HuH-7.5 (cell line): Measurements from ENCODE around the gene TSPAN16.

Experiments used
- DNase-seq: peaks from one replicate; pipeline ENCODE4 v3.0.0; 2011; ENCODE audit warnings: low spot score

The TSPAN16 gene, protein sequence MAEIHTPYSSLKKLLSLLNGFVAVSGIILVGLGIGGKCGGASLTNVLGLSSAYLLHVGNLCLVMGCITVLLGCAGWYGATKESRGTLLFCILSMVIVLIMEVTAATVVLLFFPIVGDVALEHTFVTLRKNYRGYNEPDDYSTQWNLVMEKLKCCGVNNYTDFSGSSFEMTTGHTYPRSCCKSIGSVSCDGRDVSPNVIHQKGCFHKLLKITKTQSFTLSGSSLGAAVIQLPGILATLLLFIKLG

GRCh38 chr19:11295665-11296245 lies at the start of gene TSPAN16:
Gene TSPAN16 (plus strand): TSS chr19:11296160. CDS start chr19:11296298, 138 bp downstream.
- DNase-seq = no peak

DNA sequence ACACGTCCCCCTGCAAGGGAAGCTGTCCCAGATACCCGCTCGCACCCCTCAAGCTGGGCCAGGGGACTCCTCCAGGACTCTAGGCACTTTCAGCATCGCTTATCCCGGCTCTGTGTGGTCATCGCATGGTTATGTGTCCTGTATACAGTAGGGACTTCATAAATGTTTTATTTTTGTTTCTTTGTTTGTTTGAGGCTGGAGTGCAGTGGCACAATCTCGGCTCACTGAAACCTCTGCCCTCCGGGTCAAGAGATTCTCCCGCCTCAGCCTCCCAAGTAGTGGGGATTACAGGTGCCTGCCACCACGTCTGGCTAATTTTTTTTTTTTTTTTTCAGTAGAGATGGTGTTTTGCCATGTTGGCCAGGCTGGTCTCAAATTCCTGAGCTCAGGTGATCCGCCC lies 49.0 kb upstream of the TSPAN16 start:
- no peak for DNase-seq

- DNase-seq = no peak
Measured at GRCh38 chr19:11247391-11247790, 48.6 kb upstream of the TSPAN16 start.

DNA sequence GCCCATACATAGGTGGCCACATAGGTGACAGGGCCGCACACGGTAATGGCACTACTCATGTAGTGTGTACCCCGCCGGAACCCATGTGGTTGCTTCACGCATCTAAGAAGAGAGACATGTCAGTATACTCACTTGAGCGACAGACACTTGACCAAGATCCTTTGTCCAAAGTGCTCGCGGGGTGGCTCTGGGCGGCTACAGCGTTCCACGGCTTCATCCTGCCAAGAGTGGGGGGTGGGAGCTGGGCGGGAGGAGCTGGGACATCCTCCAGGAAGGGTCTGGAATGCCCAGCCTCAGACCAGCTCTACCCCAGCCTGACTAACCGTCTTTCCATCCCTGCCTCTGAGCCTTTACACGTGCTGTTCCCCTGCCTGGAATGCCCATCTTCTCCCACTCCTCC lies 48.0 kb upstream of the TSPAN16 start:
- no peak for DNase-seq

- no peak for DNase-seq
Measured at GRCh38 chr19:11248852-11249251, 47.1 kb upstream of the TSPAN16 start.

GRCh38 chr19:11251217-11251616 lies 44.7 kb upstream of the TSPAN16 start:
- DNase-seq = no peak

- no peak for DNase-seq
Measured at GRCh38 chr19:11251650-11252314, 44.2 kb upstream of the TSPAN16 start.

DNA sequence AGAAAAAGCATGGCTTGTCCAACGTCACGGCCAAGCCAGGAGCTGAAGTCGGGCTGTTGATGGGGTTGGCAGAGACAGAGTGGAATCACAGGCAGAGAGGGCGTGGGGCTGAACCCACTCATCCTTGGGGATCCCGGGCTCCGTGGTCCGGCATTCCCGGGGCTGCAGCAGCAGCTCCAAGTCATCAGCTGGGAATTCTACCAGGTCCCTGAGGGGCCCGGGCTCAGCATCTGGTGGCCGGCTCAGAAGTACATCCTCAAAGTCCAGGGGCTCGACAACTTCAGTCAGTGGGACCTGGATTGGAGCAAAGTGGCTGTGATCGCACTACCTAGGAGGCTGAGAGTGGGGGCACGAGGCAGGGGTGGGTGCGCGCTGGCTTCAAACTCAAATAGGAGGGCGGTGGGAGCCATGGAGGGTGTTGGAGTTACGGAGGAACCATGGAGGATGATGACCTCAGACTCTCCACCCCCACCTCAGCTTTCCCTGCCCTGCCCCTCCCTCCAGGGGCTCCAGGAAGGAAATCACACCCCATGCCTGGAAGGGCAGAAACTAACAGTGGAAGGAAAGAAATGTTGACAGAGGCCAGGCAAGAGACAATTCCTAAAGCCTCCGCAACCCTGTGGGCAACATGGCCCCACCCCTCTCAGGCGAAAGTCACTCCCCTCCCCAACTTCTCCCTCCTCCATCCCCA lies 43.1 kb upstream of the TSPAN16 start:
- DNase-seq = no peak

- DNase-seq = no peak
Measured at GRCh38 chr19:11254666-11255065, 41.3 kb upstream of the TSPAN16 start.

DNA sequence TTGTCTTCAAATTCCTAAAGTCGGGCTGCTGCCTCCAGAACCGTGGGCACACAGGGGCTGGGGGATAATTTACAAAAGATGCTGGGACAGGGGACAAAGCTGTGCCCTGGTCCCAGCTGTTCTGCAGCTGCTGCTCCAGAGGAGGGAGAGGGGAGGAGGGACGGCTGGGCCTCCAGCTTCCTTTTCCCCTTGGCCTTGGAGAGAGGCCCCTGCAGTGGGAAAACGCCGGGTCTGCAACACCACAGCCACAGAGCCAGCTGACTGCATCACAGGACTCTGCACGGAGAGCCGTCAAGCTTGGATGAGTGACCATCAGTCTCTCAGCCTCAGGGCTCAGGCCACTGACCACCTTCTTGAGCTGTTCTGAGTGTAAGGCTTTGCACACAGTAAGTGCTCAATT lies 39.8 kb upstream of the TSPAN16 start:
- no peak for DNase-seq

DNA sequence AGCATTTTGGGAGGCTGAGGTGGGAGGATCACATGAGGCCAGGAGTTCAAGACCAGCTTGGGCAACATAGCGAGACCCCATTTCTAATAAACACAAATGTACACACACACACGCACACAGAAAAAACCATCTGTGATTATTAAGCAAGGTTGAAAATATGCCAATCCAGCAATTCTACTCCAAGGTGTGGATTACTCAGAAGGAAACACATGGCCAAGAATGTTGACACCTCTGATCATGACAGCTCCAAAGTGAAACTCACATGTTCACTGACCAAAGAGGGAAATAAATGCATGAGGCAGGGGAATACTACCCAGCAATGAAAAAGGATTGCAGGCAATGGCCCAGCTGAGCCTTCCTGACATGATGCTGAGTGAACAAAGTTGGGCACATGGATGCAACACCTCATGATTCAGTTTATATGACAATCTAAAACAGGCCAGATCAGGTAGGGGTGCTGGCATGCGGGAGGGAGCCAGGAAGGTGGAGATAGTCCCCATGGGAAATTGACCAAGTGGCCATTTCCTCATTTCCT lies 38.0 kb upstream of the TSPAN16 start:
- no peak for DNase-seq

GRCh38 chr19:11260996-11261395 lies 35.0 kb upstream of the TSPAN16 start:
- no peak for DNase-seq

DNA sequence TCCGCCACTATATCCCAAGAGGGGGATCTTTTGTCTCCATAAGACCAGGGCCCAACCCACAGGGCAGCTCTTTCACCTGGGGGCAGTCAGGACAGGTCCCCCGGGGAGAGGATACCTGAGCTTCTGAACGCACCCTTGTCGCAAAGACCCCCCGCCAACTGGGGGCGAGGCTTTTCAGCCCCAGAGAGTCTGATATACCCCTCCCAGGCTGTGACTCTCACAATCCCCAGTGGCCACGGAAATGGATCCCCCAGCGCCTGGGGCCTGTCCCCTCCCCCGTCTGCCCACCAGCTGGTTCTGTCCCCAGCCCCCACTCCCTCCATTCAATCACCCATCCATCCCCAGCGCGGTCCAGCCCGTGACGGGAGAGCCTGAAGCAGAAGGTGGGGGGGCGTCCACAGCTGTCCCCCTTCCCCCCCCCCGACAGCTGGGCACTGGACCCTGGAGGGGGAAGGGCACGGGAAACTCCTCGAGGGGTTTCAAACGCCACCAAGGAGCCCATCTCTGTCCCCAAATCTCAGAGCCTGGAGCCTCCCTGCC lies 34.5 kb upstream of the TSPAN16 start:
- no peak for DNase-seq

DNA sequence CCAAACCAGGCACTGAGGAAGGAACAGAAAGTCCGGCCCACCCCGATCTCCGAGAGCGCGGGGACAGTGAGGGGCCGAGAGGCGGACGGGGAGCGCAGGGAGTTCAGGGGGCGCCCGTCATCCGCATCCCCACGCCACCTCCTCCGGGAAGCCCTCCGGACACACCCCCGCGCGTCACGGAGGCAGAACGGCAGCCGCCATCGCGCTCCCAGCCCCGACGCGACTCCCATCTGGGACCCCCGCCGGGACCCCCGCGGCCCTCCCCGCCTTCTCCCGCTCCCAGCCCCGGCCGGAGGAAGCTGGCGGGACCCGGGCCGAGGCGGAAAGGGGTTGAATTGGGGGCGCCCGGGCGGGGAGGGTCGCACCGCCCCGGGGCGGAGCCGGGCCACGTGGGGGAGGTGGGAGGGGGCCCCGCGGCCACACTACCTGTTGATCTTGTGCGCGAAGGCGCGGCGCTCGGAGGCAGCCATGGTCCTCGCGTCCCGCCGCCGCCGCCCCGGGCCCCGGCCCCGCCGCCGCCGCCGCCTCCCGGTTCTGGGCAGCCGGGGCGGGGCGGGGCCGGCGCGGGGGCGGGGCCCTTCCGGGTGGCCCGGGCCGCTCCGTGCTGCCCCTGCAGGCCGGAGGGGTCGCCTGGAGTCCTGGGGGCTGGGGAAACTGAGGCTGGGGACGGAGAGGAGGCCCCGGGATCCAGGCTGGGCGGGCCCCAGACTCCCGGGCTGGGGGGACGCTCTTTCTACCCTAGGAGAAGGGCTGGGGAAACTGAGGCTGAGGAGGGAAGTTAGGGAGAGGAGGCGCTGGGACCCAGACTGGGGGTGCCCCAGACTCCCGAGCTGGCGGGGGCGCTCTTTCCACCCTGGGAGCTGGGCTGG lies 33.8 kb upstream of the TSPAN16 start, which contains the start of gene DOCK6:
Gene DOCK6 (minus strand): TSS at position 554 of the 869 bp plus-strand sequence. CDS start 84 bp downstream, at position 470.
- peak; percentile 61 for DNase-seq

- DNase-seq = no peak
Measured at GRCh38 chr19:11263726-11264125, 32.2 kb upstream of the TSPAN16 start.

DNA sequence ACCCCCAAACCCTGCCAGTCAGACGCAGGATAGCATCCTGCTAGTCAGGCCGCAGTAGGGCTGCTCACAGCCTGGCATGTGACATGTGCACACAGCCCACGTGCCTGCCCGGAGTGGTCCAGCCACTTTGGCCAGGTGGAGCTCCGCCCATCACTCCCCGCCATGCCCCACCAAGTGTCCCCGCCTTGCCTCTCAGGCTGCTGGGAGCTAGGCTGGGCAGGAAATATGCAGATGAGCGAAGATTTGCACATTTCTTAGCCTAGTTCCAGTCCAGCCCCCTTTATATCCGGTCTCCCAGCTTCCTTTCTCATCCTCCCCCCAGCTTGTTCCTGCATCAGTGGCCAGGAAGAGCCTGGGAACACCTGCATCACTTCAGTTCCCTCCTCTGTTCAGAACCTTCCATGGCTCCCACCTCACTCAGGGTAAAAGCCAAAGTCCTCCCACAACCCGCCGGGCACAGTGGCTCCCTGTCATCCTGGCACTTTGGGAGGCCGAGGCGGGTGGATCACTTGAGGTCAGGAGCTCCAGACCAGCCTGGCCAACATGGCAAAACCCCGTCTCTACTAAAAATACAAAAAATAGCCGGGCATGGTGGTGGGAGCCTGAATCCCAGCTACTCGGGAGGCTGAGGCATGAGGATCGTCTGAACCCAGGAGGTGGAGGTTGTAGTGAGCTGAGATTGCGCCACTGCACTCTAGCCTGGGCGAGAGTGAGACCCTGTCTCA lies 31.3 kb upstream of the TSPAN16 start:
- no peak for DNase-seq

DNA sequence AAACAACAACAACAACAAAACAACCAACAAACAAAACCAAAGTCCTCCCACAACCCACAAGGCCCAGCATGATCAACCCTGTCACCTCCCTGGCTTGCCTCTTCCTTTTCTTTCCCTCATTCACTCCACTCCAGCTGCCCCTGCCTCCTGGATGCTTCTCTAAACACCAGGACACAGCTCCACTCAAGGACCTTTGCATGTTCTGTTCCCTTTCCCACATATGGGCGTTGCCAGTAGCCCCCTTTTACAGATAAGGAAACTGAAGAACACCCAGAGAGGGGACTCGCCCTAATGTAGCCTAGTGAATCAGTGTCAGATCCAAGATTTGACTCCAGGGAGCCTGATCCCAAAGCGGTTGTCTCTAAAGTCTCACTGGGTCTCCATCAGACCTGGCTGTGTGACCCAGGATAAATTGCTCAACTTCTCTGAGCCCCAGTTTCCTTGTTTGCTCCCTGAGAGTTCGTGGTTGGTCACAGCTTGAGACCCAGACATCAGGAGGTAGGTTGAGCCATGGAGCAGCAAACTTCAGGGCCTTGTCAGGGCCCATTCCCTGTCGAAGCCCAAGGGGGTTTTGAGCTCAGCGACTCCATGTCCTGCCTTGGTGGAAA lies 30.7 kb upstream of the TSPAN16 start:
- no peak for DNase-seq

DNA sequence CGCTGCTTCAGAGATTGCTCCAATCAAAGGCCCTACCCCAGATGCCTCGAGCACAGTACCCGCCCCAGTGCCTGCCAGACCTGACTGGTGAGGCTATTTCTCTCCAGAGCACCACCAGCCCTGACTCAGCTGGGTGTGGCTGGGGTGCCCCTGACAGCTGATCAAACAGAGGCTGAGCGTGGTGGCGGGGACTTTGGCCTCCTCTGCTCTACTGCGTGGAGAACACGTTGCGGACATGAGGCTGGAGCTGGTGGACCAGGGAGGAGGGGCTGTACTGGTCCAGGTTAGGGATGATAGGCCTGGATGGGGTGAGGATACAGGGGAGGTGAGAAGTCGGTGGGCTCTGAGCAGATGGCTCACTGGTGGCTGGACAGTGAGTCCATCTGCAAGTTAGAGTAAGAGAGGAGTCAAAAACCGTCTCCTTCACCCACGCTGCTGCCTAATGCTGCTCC lies 30.1 kb upstream of the TSPAN16 start:
- DNase-seq = peak; percentile 95

GRCh38 chr19:11267316-11268085 lies 28.5 kb upstream of the TSPAN16 start:
- DNase-seq = no peak
